GM23338 (cell line): ENCODE results near the gene ATF7IP2. TPM values are rescaled to one million over a fixed set of nuclear protein-coding genes. Genes with fewer than 3 reads are reported as not detected.

Source experiments
- ATAC-seq: fragments of 200-7000 bp; cut with Tn5 transposase; 3 replicates; pipeline ENCODE4 v1.9.1; 2020
- DNase-seq: peaks from one replicate; pipeline ENCODE4 v3.0.0-alpha.2; 2015; ENCODE audit warnings: low spot score
- H2AFZ ChIP-seq: fragments of 200-600 bp; sonication (generic); 2 replicates; pipeline ENCODE4 v1.8.0; 2016; ENCODE audit warnings: antibody characterized with exemption, mild to moderate bottlenecking, moderate library complexity
- H3F3A ChIP-seq: fragments of 200-600 bp; sonication (generic); replicated peaks from 2 replicates; pipeline ENCODE4 v1.8.0; 2017; ENCODE audit warnings: antibody characterized with exemption, mixed run types, low read depth
- H3K27ac ChIP-seq: fragments of 200-600 bp; sonication (generic); 2 replicates; pipeline ENCODE4 v1.6.1; 2016; ENCODE audit warnings: low read depth
- H3K27me3 ChIP-seq: fragments of 200-600 bp; sonication (generic); 2 replicates; pipeline ENCODE4 v1.8.0; 2016; ENCODE audit warnings: mild to moderate bottlenecking, mixed run types, moderate library complexity; ENCODE audit not compliant: insufficient read depth
- H3K36me3 ChIP-seq: fragments of 200-600 bp; sonication (generic); 2 replicates; pipeline ENCODE4 v1.8.0; 2016; ENCODE audit warnings: mild to moderate bottlenecking; ENCODE audit not compliant: insufficient read depth
- H3K4me1 ChIP-seq: fragments of 200-600 bp; sonication (generic); 2 replicates; pipeline ENCODE4 v1.8.0; 2016; ENCODE audit warnings: mild to moderate bottlenecking, moderate library complexity; ENCODE audit not compliant: insufficient read depth
- H3K4me2 ChIP-seq: fragments of 200-600 bp; sonication (generic); 2 replicates; pipeline ENCODE4 v1.7.1; 2017; ENCODE audit warnings: mixed run types
- H3K4me3 ChIP-seq: fragments of 200-600 bp; sonication (generic); 2 replicates; pipeline ENCODE4 v1.6.1; 2016; ENCODE audit warnings: mixed run types
- H3K79me2 ChIP-seq: fragments of 200-600 bp; sonication (generic); replicated peaks from 2 replicates; pipeline ENCODE4 v1.8.0; 2017; ENCODE audit warnings: mild to moderate bottlenecking; ENCODE audit not compliant: insufficient read depth
- H3K9me2 ChIP-seq: fragments of 200-600 bp; sonication (generic); 2 replicates; pipeline ENCODE4 v1.8.0; 2017; ENCODE audit not compliant: insufficient read depth
- H4K20me1 ChIP-seq: fragments of 200-600 bp; sonication (generic); replicated peaks from 2 replicates; pipeline ENCODE4 v1.8.0; 2017; ENCODE audit warnings: mild to moderate bottlenecking; ENCODE audit not compliant: insufficient read depth
- H3K27ac Mint-ChIP-seq: 2 replicates; pipeline ENCODE4 v1.8.0; 2020; ENCODE audit warnings: inconsistent platforms, mild to moderate bottlenecking, moderate library complexity, mixed read lengths
- H3K27me3 Mint-ChIP-seq: 3 replicates; pipeline ENCODE4 v1.8.0; 2022; ENCODE audit warnings: low read depth, mild to moderate bottlenecking, moderate library complexity, mixed read lengths, inconsistent platforms; ENCODE audit not compliant: insufficient read depth, poor library complexity
- H3K36me3 Mint-ChIP-seq: 3 replicates; pipeline ENCODE4 v1.8.0; 2021; ENCODE audit warnings: low read depth, mild to moderate bottlenecking, inconsistent platforms, moderate library complexity, mixed read lengths
- H3K4me1 Mint-ChIP-seq: 3 replicates; pipeline ENCODE4 v1.8.0; 2020; ENCODE audit warnings: mild to moderate bottlenecking, inconsistent platforms, mixed read lengths
- H3K4me3 Mint-ChIP-seq: 3 replicates; pipeline ENCODE4 v1.8.0; 2021; ENCODE audit warnings: moderate library complexity, mild to moderate bottlenecking, inconsistent platforms, mixed read lengths
- H3K9me3 Mint-ChIP-seq: 3 replicates; pipeline ENCODE4 v1.8.0; 2020; ENCODE audit warnings: moderate library complexity, mild to moderate bottlenecking, inconsistent platforms, mixed read lengths
- CREB1 ChIP-seq: fragments of 250-450 bp; sonication (Bioruptor Pico); IDR thresholded peaks from 2 replicates; pipeline ENCODE4 v1.5.0; 2020; ENCODE audit warnings: low read depth, mild to moderate bottlenecking, moderate library complexity
- CTCF ChIP-seq, 2 experiments: fragments of 200-600 bp in 1 of 2; sonication (generic) in 1 of 2; conservative IDR thresholded peaks; 2 replicates each; pipeline versions ENCODE4 v1.5.1 to v1.6.1; 2016 to 2017; ENCODE audit warnings: antibody characterized with exemption in 2 of 2, low read depth in 2 of 2, mild to moderate bottlenecking in 2 of 2, moderate library complexity in 1 of 2
- ETS1 ChIP-seq: IDR thresholded peaks from 2 replicates; pipeline ENCODE4 v1.6.1; 2016; ENCODE audit warnings: antibody characterized with exemption
- EZH2 ChIP-seq: fragments of 200-600 bp; sonication (generic); IDR thresholded peaks from one replicate; pipeline ENCODE4 v1.8.0; 2017; ENCODE audit warnings: antibody characterized with exemption, mild to moderate bottlenecking, low read depth; ENCODE audit not compliant: unreplicated experiment
- EZH2phosphoT487 ChIP-seq: fragments of 200-600 bp; sonication (generic); IDR thresholded peaks from one replicate; pipeline ENCODE4 v1.8.1; 2018; ENCODE audit warnings: antibody characterized with exemption; ENCODE audit not compliant: unreplicated experiment
- JUNB ChIP-seq: IDR thresholded peaks from one replicate; pipeline ENCODE4 v1.6.1; 2016; ENCODE audit warnings: antibody characterized with exemption; ENCODE audit not compliant: unreplicated experiment
- NANOG ChIP-seq: IDR thresholded peaks from 2 replicates; pipeline ENCODE4 v1.6.1; 2016; ENCODE audit warnings: antibody characterized with exemption, borderline replicate concordance
- POLR2AphosphoS5 ChIP-seq: IDR thresholded peaks from 2 replicates; pipeline ENCODE4 v1.6.1; 2016; ENCODE audit warnings: antibody characterized with exemption, low read depth
- STAT1 ChIP-seq: IDR thresholded peaks from one replicate; pipeline ENCODE4 v1.6.1; 2016; ENCODE audit warnings: antibody characterized with exemption; ENCODE audit not compliant: unreplicated experiment
- ZNF114 ChIP-seq: fragments of 250-450 bp; sonication (Bioruptor Pico); IDR thresholded peaks from 2 replicates; pipeline ENCODE4 v1.5.0; 2020; ENCODE audit warnings: mild to moderate bottlenecking, moderate library complexity
- ZNF331 ChIP-seq: fragments of 250-450 bp; sonication (Bioruptor Pico); IDR thresholded peaks from 2 replicates; pipeline ENCODE4 v1.5.0; 2020; ENCODE audit warnings: low read depth, mild to moderate bottlenecking, moderate library complexity
- ZNF462 ChIP-seq: fragments of 250-450 bp; sonication (Bioruptor Pico); IDR thresholded peaks from 2 replicates; pipeline ENCODE4 v1.5.0; 2020; ENCODE audit warnings: mild to moderate bottlenecking, moderate library complexity
- polyA plus RNA-seq: library from polyadenylated mRNA; unstranded; fragments of >200 nt; fragmentation: Nextera tagmentation; extraction: Ambion mirVana; gene quantifications from 2 replicates; pipeline ENCODE4 v1.2.1, GENCODE V29; 2016
- total RNA-seq: library from RNA; depleted of rRNA; stranded (reverse); fragments of >200 nt; shearing (Covaris generic); gene quantifications from 2 replicates; pipeline ENCODE4 v1.2.3, GENCODE V29; 2014
- TF ChIP-seq, protein P1 (sequence below): IDR thresholded peaks from one replicate; pipeline ENCODE4 v1.6.1; 2018; ENCODE audit warnings: antibody characterized with exemption; ENCODE audit not compliant: unreplicated experiment

The ATF7IP2 gene
- total and polyA plus RNA-seq, 2 experiments from 2014 or later = 27.9 to 55.7 TPM

- no peaks in the 10 kb centered on the region for H3K27me3 ChIP-seq
- Mint-ChIP-seq H3K27ac (no peak overlapping the region), H3K4me3 (no peak overlapping the region), H3K9me3 (no peaks in the 10 kb centered on the region), H3K27me3 (no peaks in the 10 kb centered on the region), H3K4me1 (no peaks in the 10 kb centered on the region), H3K36me3 (peaks cover 3% of the 10 kb centered on the region; the same call in 1 of the 3 replicates)
- DNase-seq (no peak), ATAC-seq (no peak)
- H3K4me1 ChIP-seq = no peaks in the 10 kb centered on the region
- H2AFZ ChIP-seq = no peak overlapping the region
- TF ChIP-seq ETS1 (no peak), EZH2 (no peak), JUNB (no peak), NANOG (no peak), STAT1 (no peak), CREB1 (CRISPR knock-in tag) (no peak), CTCF (conservative IDR thresholded peaks at IDR 0.05; ENCODE audit: low read depth in 2 of 2) (no peak), ZNF462 (no peak), EZH2phosphoT487 (no peak), ZNF114 (CRISPR knock-in tag) (no peak), POLR2AphosphoS5 (no peak), ZNF331 (CRISPR knock-in tag) (no peak)
- TF ChIP-seq, protein P1, sequence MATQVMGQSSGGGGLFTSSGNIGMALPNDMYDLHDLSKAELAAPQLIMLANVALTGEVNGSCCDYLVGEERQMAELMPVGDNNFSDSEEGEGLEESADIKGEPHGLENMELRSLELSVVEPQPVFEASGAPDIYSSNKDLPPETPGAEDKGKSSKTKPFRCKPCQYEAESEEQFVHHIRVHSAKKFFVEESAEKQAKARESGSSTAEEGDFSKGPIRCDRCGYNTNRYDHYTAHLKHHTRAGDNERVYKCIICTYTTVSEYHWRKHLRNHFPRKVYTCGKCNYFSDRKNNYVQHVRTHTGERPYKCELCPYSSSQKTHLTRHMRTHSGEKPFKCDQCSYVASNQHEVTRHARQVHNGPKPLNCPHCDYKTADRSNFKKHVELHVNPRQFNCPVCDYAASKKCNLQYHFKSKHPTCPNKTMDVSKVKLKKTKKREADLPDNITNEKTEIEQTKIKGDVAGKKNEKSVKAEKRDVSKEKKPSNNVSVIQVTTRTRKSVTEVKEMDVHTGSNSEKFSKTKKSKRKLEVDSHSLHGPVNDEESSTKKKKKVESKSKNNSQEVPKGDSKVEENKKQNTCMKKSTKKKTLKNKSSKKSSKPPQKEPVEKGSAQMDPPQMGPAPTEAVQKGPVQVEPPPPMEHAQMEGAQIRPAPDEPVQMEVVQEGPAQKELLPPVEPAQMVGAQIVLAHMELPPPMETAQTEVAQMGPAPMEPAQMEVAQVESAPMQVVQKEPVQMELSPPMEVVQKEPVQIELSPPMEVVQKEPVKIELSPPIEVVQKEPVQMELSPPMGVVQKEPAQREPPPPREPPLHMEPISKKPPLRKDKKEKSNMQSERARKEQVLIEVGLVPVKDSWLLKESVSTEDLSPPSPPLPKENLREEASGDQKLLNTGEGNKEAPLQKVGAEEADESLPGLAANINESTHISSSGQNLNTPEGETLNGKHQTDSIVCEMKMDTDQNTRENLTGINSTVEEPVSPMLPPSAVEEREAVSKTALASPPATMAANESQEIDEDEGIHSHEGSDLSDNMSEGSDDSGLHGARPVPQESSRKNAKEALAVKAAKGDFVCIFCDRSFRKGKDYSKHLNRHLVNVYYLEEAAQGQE = no peak
- H3K36me3 ChIP-seq = peaks cover under 1% of the 10 kb centered on the region; the same call in 1 of the 2 replicates
- H3K79me2 ChIP-seq = no peaks in the 10 kb centered on the region
- H3K4me3 ChIP-seq = no peak overlapping the region
- H4K20me1 ChIP-seq = no peaks in the 10 kb centered on the region
- H3F3A ChIP-seq = no peaks in the 10 kb centered on the region
- no peaks in the 10 kb centered on the region for H3K9me2 ChIP-seq
- H3K4me2 ChIP-seq = no peak overlapping the region
- H3K27ac ChIP-seq = no peak overlapping the region
These were observed 81.0 kb downstream of the ATF7IP2 start for GRCh38 chr16:10466861-10467260.
